Adrenal gland (tissue), 12 donors: ENCODE measurements around the gene C13orf46. TPM values are rescaled to one million over a fixed set of nuclear protein-coding genes. Genes with fewer than 3 reads are reported as not detected.

ENCODE experiments used
- DNase-seq, 7 donors: peaks; one replicate each; pipeline ENCODE4 v3.0.0-alpha.2; 2019 to 2020
- H3K27ac ChIP-seq, 5 donors: fragments of 200-600 bp; sonication (generic) in 4 of 5; 1 replicate in 3 of 5; 2 replicates in 2 of 5; pipeline versions ENCODE4 v1.5.1 to v1.8.0; 2016 to 2020; ENCODE audit warnings: mild to moderate bottlenecking in 1 of 5
- H3K27me3 ChIP-seq: fragments of 200-600 bp; 2 replicates; pipeline ENCODE4 v1.8.0; 2021
- H3K36me3 ChIP-seq, 2 donors: fragments of 200-600 bp; replicated peaks in 1 of 2; 1 replicate in 1 of 2; 2 replicates in 1 of 2; pipeline versions ENCODE4 v1.5.1 to v1.8.0; 2018 to 2022
- H3K4me1 ChIP-seq, 2 donors: fragments of 200-600 bp; replicated peaks in 1 of 2; 1 replicate in 1 of 2; 2 replicates in 1 of 2; pipeline versions ENCODE4 v1.5.1 to v1.8.0; 2018 to 2021
- H3K4me3 ChIP-seq, 4 donors: fragments of 200-600 bp; sonication (generic) in 3 of 4; one replicate each; pipeline ENCODE4 v1.5.1; 2016 to 2018
- H3K9me3 ChIP-seq, 3 donors: fragments of 200-600 bp; sonication (generic) in 1 of 3; replicated peaks in 1 of 3; 1 replicate in 2 of 3; 2 replicates in 1 of 3; pipeline versions ENCODE4 v1.5.1 to v1.8.0; 2016 to 2021
- CTCF ChIP-seq, 6 experiments: fragments of 450-650 bp in 4 of 6; fragments of 200-600 bp in 2 of 6; sonication (generic) in 1 of 6; IDR thresholded peaks; 1 replicate in 5 of 6; 2 replicates in 1 of 6; pipeline versions ENCODE4 v1.5.1 to v1.8.0; 2016 to 2021; ENCODE audit warnings: antibody characterized with exemption in 6 of 6, mild to moderate bottlenecking in 2 of 6, moderate library complexity in 1 of 6
- POLR2A ChIP-seq, 2 donors: fragments of 450-650 bp; IDR thresholded peaks; one replicate each; pipeline ENCODE4 v1.6.1; 2017; ENCODE audit warnings: antibody characterized with exemption in 2 of 2, mild to moderate bottlenecking in 2 of 2, moderate library complexity in 1 of 2
- whole genome bisulfite sequencing, 4 donors: extraction: QIAGEN DNeasy Blood & Tissue Kit in 2 of 4; methylation state at CpG; one replicate each; pipeline versions ENCODE4 v1.1.5 to v1.1.7; 2013 to 2017; 5-methylcytosine and 5-hydroxymethylcytosine counted together
- intact Hi-C, 2 donors: fragments of 100-400 bp; cut with DNase I; formaldehyde crosslinking; loops; one replicate each; pipeline versions ENCODE4 v1.14.1 to v1.15.0; 2022 to 2023
- polyA plus RNA-seq, 3 donors: library from polyadenylated mRNA; stranded (reverse); fragments of 200-250 nt in 2 of 3; fragments of 350-450 nt in 1 of 3; fragmentation: Illumina TruSeq in 1 of 3; extraction: RNeasy Lipid Tissue Mini Kit (QIAGEN cat#74804) in 1 of 3; gene quantifications; one replicate each; pipeline ENCODE4 v1.2.3, GENCODE V29; 2013 to 2014
- total RNA-seq, 9 donors: library from RNA; depleted of rRNA in 4 of 9; stranded (reverse); fragments of >200 nt in 4 of 9; fragments of 120-200 nt in 1 of 9; fragmentation: NEBNext Ultra II Directional in 1 of 9; extraction: Animal tissue kit (Norgen Biotek cat#: 25700) in 1 of 9; gene quantifications; one replicate each; pipeline versions ENCODE4 v1.1.0 to v1.2.4, GENCODE V29; 2013 to 2023
- donor health status: healthy with polysubstance abuse.
- donor health status: Bipolar disorder and iron deficiency.
- donor health status: DM: yes; HTN: yes; CAD: no.
- donor health status: DM: no; HTN: no; CAD: no.
- donor health status: DM: no; HTN: no; CAD: no.
- donor health status: DM: yes; HTN: yes; CAD: no.

The C13orf46 gene
- total and polyA plus RNA-seq, 12 donors = 0.06 to 0.88 (median 0.19) TPM; not detected in 3

DNA sequence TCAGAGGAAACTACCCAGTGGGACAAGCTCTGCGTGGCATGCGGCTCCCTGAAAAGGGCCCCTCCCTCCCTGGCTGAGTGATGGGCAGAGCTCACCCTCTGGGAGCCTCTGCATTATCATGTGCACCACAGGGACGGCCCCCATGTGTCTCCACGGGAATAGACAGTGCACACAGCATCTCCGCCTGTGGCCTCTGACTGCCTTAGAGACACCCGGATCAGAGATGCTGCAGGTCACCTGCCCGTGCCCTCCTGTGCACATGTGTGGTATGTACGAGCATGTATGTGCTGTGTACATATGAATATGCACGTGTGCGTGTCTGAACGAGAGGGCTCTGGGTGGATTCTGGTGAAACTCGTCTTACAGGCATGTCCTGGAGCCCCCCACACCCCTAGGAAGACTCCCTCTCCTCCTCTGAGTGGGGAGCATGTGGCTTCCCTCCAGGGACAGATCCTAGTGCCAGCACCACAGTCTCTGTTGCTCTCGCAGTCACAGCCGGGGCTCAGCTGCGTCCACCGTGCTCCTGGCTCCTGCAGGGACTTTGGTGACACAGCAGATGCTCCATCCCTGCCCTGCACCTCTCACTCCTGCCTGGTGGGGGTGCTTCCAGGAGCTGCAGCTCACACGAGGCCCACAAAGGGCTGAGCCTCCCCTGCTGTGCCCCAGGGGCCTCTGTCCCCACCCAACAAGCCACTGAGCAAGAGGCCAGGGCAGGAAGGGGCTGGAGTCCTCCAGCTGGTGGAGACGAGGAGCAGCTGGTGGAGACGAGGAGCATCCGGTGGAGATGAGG lies 19.6 kb downstream of the C13orf46 start:
- intact Hi-C loops = loop anchor here in 1 of 2 donors (5.0 kb wide), 1 partner anchor 273 kb away; no protein-coding TSS in a partner anchor
- no peak overlapping the region for H3K4me3 ChIP-seq
- no peaks in the 10 kb centered on the region for H3K36me3 ChIP-seq
- WGBS, 4 donors = 74 to 79% (median 75%) methylated on average over 9 to 20 of the region's 20 CpGs
- no peaks in the 10 kb centered on the region for H3K9me3 ChIP-seq
- TF ChIP-seq POLR2A (IDR thresholded peaks at IDR 0.05) (no peak), CTCF (IDR thresholded peaks at IDR 0.05) (no peak)
- H3K27me3 ChIP-seq = no peaks in the 10 kb centered on the region
- H3K4me1 ChIP-seq = peaks cover 0 to 9% of the 10 kb centered on the region in 2 donors
- no peak for DNase-seq
- H3K27ac ChIP-seq = no peak overlapping the region

GRCh38 chr13:113953561-113953960 lies 20.3 kb downstream of the C13orf46 start:
- intact Hi-C loops = loop anchor here in 1 of 2 donors (5.0 kb wide), 1 partner anchor 274 kb away; no protein-coding TSS in a partner anchor
- Histone ChIP-seq H3K4me1 (peaks cover 0 to 9% of the 10 kb centered on the region in 2 donors), H3K9me3 (no peaks in the 10 kb centered on the region), H3K27ac (no peak overlapping the region), H3K27me3 (no peaks in the 10 kb centered on the region), H3K4me3 (no peak overlapping the region), H3K36me3 (no peaks in the 10 kb centered on the region)
- TF ChIP-seq POLR2A (IDR thresholded peaks at IDR 0.05) = no peak
- no peak for TF ChIP-seq CTCF (IDR thresholded peaks at IDR 0.05)
- DNase-seq = no peak
- 58 to 83% (median 80%) methylated on average over 9 to 16 of the region's 16 CpGs for WGBS, 4 donors

- intact Hi-C loops = loop anchor here in 1 of 2 donors (5.0 kb wide), 1 partner anchor 274 kb away; no protein-coding TSS in a partner anchor
- TF ChIP-seq POLR2A (IDR thresholded peaks at IDR 0.05) (no peak), CTCF (IDR thresholded peaks at IDR 0.05) (no peak)
- H3K36me3 ChIP-seq = no peaks in the 10 kb centered on the region
- no peaks in the 10 kb centered on the region for H3K9me3 ChIP-seq
- no peak overlapping the region for H3K27ac ChIP-seq
- no peak overlapping the region for H3K4me3 ChIP-seq
- H3K27me3 ChIP-seq = no peaks in the 10 kb centered on the region
- H3K4me1 ChIP-seq = peaks cover 0 to 9% of the 10 kb centered on the region in 2 donors
- 81 to 91% (median 88%) methylated on average over 4 to 18 of the region's 18 CpGs for WGBS, 4 donors
- DNase-seq = no peak
These were observed 20.8 kb downstream of the C13orf46 start for GRCh38 chr13:113952983-113953520.

GRCh38 chr13:113952151-113952982 lies 21.5 kb downstream of the C13orf46 start:
- Histone ChIP-seq H3K4me1 (peaks cover 0 to 9% of the 10 kb centered on the region in 2 donors), H3K27me3 (no peaks in the 10 kb centered on the region), H3K9me3 (no peaks in the 10 kb centered on the region), H3K4me3 (no peak overlapping the region), H3K36me3 (no peaks in the 10 kb centered on the region), H3K27ac (no peak overlapping the region)
- DNase-seq = no peak
- 80 to 93% (median 87%) methylated on average over 3 to 42 of the region's 42 CpGs for WGBS, 4 donors
- TF ChIP-seq POLR2A (IDR thresholded peaks at IDR 0.05) (no peak), CTCF (IDR thresholded peaks at IDR 0.05) (no peak)
- intact Hi-C loops = loop anchor here in 1 of 2 donors (5.0 kb wide), 1 partner anchor 275 kb away; no protein-coding TSS in a partner anchor
